ENCODE results near the gene IFI44.

Gene IFI44

GRCh38 chr1:78658901-78659300 lies 9.3 kb downstream of the IFI44 start:
- H3K9me3 ChIP-seq (ENCODE audit: low read length), result no peaks in the 10 kb centered on the region
- no peak overlapping the region for H3K9ac ChIP-seq (ENCODE audit: low read length)
- no peaks in the 10 kb centered on the region for H3K27me3 ChIP-seq (ENCODE audit: insufficient read depth, low read length)

DNA sequence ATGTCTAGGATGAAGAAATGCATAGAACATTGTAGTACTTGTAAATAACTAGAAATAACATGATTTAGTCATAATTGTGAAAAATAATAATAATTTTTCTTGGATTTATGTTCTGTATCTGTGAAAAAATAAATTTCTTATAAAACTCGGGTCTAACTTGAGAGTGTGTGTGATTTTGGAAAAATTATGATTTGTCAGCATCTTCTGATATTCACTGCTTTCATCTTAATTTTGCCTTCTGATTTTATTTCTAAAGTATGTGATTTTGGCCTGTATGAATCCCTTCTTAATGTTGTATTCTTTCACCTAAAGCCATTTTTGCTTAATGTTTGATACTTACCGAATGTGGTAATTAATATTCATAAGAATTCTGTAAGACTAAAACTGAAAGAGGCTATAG lies 14.3 kb downstream of the IFI44 start:
- Histone ChIP-seq H3K4me1 (ENCODE audit: insufficient read depth, low read length, severe bottlenecking) (no peaks in the 10 kb centered on the region), H4K20me1 (ENCODE audit: insufficient read depth, low read length) (no peaks in the 10 kb centered on the region), H3K9ac (ENCODE audit: low read length) (no peak overlapping the region), H3K27ac (ENCODE audit: low read depth, low read length, poor library complexity, severe bottlenecking) (no peak overlapping the region), H3F3A (ENCODE audit: insufficient read depth, low read length) (no peaks in the 10 kb centered on the region), H3K4me2 (ENCODE audit: low read length) (no peak overlapping the region), H3K27me3 (ENCODE audit: insufficient read depth, low read length) (no peaks in the 10 kb centered on the region), H3K9me3 (ENCODE audit: low read length) (no peaks in the 10 kb centered on the region), H3K79me2 (ENCODE audit: insufficient read depth, low read length) (no peaks in the 10 kb centered on the region), H3K4me3 (ENCODE audit: low read depth, low read length, poor library complexity, severe bottlenecking) (no peak overlapping the region), H2AFZ (ENCODE audit: low read length) (no peak overlapping the region), H3K9me2 (ENCODE audit: low read depth, low read length) (no peaks in the 10 kb centered on the region), H3K36me3 (ENCODE audit: insufficient read depth, low read length) (no peaks in the 10 kb centered on the region)
- TF ChIP-seq EZH2 (IDR thresholded peaks at IDR 0.05; ENCODE audit: borderline replicate concordance, low read length), result no peak
- TF ChIP-seq, protein P1, sequence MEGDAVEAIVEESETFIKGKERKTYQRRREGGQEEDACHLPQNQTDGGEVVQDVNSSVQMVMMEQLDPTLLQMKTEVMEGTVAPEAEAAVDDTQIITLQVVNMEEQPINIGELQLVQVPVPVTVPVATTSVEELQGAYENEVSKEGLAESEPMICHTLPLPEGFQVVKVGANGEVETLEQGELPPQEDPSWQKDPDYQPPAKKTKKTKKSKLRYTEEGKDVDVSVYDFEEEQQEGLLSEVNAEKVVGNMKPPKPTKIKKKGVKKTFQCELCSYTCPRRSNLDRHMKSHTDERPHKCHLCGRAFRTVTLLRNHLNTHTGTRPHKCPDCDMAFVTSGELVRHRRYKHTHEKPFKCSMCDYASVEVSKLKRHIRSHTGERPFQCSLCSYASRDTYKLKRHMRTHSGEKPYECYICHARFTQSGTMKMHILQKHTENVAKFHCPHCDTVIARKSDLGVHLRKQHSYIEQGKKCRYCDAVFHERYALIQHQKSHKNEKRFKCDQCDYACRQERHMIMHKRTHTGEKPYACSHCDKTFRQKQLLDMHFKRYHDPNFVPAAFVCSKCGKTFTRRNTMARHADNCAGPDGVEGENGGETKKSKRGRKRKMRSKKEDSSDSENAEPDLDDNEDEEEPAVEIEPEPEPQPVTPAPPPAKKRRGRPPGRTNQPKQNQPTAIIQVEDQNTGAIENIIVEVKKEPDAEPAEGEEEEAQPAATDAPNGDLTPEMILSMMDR (IDR thresholded peaks at IDR 0.05; ENCODE audit: low read length), result no peak

More at GRCh38 chr1:78658901-78659300, 9.3 kb downstream of the IFI44 start:
- Histone ChIP-seq H3K27ac (ENCODE audit: low read depth, low read length, poor library complexity, severe bottlenecking) (no peak overlapping the region), H2AFZ (ENCODE audit: low read length) (no peak overlapping the region), H3K36me3 (ENCODE audit: insufficient read depth, low read length) (no peaks in the 10 kb centered on the region), H3K4me3 (ENCODE audit: low read depth, low read length, poor library complexity, severe bottlenecking) (no peak overlapping the region), H3K79me2 (ENCODE audit: insufficient read depth, low read length) (no peaks in the 10 kb centered on the region), H3K9me2 (ENCODE audit: low read depth, low read length) (no peaks in the 10 kb centered on the region), H3K4me1 (ENCODE audit: insufficient read depth, low read length, severe bottlenecking) (no peaks in the 10 kb centered on the region), H3F3A (ENCODE audit: insufficient read depth, low read length) (no peaks in the 10 kb centered on the region), H4K20me1 (ENCODE audit: insufficient read depth, low read length) (no peaks in the 10 kb centered on the region), H3K4me2 (ENCODE audit: low read length) (no peak overlapping the region)
- TF ChIP-seq, protein P1 (IDR thresholded peaks at IDR 0.05; ENCODE audit: low read length), result no peak
- no peak for TF ChIP-seq EZH2 (IDR thresholded peaks at IDR 0.05; ENCODE audit: borderline replicate concordance, low read length)

DNA sequence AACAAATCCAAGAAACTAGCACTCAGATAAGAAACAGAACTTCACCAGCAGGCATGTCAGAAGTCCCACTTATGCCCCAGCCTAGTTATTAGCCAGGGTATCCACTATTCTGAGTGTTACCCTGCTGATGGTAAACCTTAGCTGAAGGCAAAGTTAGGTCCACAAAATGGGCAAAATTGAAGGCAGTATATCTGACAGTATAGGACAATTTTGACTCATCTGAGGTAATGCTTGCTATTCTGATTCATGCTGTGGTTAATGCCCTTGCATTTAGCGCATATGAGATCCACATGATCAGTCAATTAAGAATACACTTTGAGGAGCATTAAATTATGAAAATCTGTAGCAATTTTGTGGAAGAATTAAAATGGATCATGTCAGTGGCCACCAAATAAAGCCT lies 15.1 kb downstream of the IFI44 start:
- no peaks in the 10 kb centered on the region for H3K9me3 ChIP-seq (ENCODE audit: low read length)
- H2AFZ ChIP-seq (ENCODE audit: low read length), result no peak overlapping the region
- H3F3A ChIP-seq (ENCODE audit: insufficient read depth, low read length), result no peaks in the 10 kb centered on the region
- no peak overlapping the region for H3K4me2 ChIP-seq (ENCODE audit: low read length)
- H3K79me2 ChIP-seq (ENCODE audit: insufficient read depth, low read length), result no peaks in the 10 kb centered on the region
- TF ChIP-seq EZH2 (IDR thresholded peaks at IDR 0.05; ENCODE audit: borderline replicate concordance, low read length), result no peak
- TF ChIP-seq, protein P1 (IDR thresholded peaks at IDR 0.05; ENCODE audit: low read length), result no peak
- H4K20me1 ChIP-seq (ENCODE audit: insufficient read depth, low read length), result no peaks in the 10 kb centered on the region
- no peaks in the 10 kb centered on the region for H3K36me3 ChIP-seq (ENCODE audit: insufficient read depth, low read length)
- no peak overlapping the region for H3K4me3 ChIP-seq (ENCODE audit: low read depth, low read length, poor library complexity, severe bottlenecking)
- H3K9me2 ChIP-seq (ENCODE audit: low read depth, low read length), result no peaks in the 10 kb centered on the region
- H3K4me1 ChIP-seq (ENCODE audit: insufficient read depth, low read length, severe bottlenecking), result no peaks in the 10 kb centered on the region
- no peaks in the 10 kb centered on the region for H3K27me3 ChIP-seq (ENCODE audit: insufficient read depth, low read length)
- H3K9ac ChIP-seq (ENCODE audit: low read length), result no peak overlapping the region
- H3K27ac ChIP-seq (ENCODE audit: low read depth, low read length, poor library complexity, severe bottlenecking), result no peak overlapping the region
